ENCODE data around the gene SLC6A11.

Gene SLC6A11

GRCh38 chr3:10890665-10891064 lies 74.6 kb downstream of the SLC6A11 start:
- no peak for DNase-seq

- DNase-seq = no peak
Observed at GRCh38 chr3:10892622-10893021, 76.6 kb downstream of the SLC6A11 start.

- DNase-seq = no peak
Observed at GRCh38 chr3:10901296-10901945, 85.4 kb downstream of the SLC6A11 start.

GRCh38 chr3:10907262-10907661 lies 91.2 kb downstream of the SLC6A11 start:
- no peak for DNase-seq

GRCh38 chr3:10910367-10910766 lies 94.3 kb downstream of the SLC6A11 start:
- DNase-seq = no peak

GRCh38 chr3:10911350-10912002 lies 95.4 kb downstream of the SLC6A11 start:
- DNase-seq = no peak

- DNase-seq = no peak
Observed at GRCh38 chr3:10912786-10913185, 96.8 kb downstream of the SLC6A11 start.

GRCh38 chr3:10915376-10915775 lies 99.3 kb downstream of the SLC6A11 start:
- no peak for DNase-seq

GRCh38 chr3:10917176-10917575 lies 101.1 kb downstream of the SLC6A11 start:
- no peak for DNase-seq

- no peak for DNase-seq
Observed at GRCh38 chr3:10918011-10918410, 102.0 kb downstream of the SLC6A11 start.

- DNase-seq = no peak
Observed at GRCh38 chr3:10919636-10920035, 103.6 kb downstream of the SLC6A11 start.

GRCh38 chr3:10925436-10926255 lies 109.6 kb downstream of the SLC6A11 start:
- no peak for DNase-seq

- no peak for DNase-seq
Observed at GRCh38 chr3:10926256-10926810, 110.3 kb downstream of the SLC6A11 start.

- DNase-seq = no peak
Observed at GRCh38 chr3:10926811-10927521, 110.9 kb downstream of the SLC6A11 start.

GRCh38 chr3:10927551-10927950 lies 111.5 kb downstream of the SLC6A11 start:
- no peak for DNase-seq

- DNase-seq = no peak
Observed at GRCh38 chr3:10928407-10928960, 112.5 kb downstream of the SLC6A11 start.

GRCh38 chr3:10928961-10929471 lies 113.0 kb downstream of the SLC6A11 start:
- DNase-seq = no peak

- no peak for DNase-seq
Observed at GRCh38 chr3:10929978-10930665, 114.1 kb downstream of the SLC6A11 start.

GRCh38 chr3:10930666-10931040 lies 114.6 kb downstream of the SLC6A11 start:
- no peak for DNase-seq

GRCh38 chr3:10932596-10932995 lies 116.6 kb downstream of the SLC6A11 start:
- no peak for DNase-seq

- no peak for DNase-seq
Observed at GRCh38 chr3:10933021-10933420, 117.0 kb downstream of the SLC6A11 start.

- DNase-seq = no peak
Observed at GRCh38 chr3:10933470-10933804, 117.4 kb downstream of the SLC6A11 start.
